GM10847 (cell line): ENCODE results near the gene NDUFV3.

ENCODE experiments used
- POLR2A ChIP-seq: IDR thresholded peaks from 2 replicates; pipeline ENCODE4 v1.6.1; 2011; ENCODE audit not compliant: insufficient read length; ENCODE audit errors: extremely low read depth

Gene NDUFV3

DNA sequence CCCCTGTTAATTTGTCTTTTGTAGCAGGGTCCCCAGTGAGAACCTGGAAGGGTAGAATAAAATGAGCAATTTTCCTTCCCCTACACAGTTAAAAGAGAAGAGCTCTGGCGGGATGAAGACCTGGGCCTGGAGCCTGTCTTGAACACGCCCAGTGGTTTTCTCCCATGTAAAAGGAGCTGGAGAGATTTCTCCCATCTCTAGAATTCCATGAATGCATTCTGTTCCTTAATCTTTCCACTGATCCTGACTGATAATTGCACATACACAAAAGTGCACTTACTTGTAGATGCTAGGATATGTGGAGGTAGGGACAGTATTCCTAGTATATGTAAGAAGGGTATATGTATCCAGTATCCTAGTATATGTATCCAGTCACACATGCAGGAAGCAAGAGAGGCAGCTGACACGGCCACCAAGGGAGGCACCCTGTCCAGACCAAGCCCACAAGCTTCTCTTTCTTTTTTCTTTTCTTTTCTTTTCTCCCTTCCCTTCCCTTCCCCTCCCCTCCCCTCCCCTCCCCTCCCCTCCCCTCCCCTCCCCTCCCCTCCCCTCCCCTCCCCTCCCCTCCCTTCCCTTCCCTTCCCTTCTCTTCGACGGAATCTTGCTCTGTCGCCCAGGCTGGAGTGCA lies 69.4 kb downstream of the NDUFV3 start:
- no peak for TF ChIP-seq POLR2A
